GF-D8 (cell line): ENCODE results near the gene ZMYND10.

Experiments used
- DNase-seq: peaks from one replicate; lab custom pipeline; 2025; lab: John Stamatoyannopoulos, UW

The ZMYND10 gene

DNA sequence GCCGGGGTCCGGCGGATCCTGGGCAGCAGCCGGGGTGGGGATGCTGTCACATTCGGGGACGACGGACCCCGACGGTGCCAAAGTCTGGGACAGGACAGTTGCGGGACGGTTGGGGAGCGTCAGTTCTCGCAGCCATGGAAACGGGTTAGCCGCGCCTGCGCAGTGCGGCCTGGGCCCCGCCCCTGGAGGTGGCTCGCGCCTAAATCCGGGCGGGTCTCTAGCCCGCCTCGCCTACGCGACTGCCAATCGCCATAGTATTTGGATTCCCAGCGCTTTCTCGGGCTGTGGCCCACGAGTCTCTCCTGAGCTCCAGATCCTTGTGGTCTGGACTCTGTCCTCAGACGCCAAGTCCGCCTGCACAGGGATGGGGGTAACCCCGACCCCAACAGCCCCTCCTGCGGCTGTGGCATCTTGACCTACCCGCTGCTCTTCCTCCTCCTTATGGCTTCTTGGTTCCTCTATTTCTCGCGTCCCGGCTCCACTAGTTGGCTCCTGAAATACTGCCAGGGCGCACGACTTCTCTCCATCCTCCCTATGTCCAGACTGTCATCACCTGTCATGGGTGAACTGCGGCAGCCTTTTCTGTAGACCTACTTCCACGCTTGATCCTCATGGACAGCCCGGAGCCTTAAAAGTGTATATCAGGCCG lies at the start of gene ZMYND10:
Gene ZMYND10 (minus strand): TSS at position 147 of the 649 bp plus-strand sequence. CDS start 153 bp downstream, outside the sequence.
- no peak for DNase-seq

DNA sequence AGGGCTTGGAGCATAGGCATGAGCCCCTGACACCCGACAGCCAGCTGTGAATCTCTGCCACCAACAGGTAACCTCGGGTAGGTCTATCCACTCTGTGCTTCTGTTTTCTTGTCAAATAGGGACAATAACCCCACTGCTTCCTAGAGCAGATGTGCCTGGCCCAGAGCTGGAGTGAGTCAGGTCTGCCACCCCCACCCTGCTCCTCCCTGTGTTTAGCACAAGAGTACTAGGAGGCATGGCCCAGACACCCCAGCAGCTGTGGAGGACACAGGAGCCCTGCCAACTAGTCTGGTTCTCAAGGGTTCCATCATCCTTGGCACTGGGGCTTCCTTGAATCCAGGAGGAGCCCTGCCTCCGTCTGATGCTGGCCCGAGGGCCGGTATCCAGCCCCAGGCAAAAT lies 47.5 kb upstream of the ZMYND10 start:
- no peak for DNase-seq

DNA sequence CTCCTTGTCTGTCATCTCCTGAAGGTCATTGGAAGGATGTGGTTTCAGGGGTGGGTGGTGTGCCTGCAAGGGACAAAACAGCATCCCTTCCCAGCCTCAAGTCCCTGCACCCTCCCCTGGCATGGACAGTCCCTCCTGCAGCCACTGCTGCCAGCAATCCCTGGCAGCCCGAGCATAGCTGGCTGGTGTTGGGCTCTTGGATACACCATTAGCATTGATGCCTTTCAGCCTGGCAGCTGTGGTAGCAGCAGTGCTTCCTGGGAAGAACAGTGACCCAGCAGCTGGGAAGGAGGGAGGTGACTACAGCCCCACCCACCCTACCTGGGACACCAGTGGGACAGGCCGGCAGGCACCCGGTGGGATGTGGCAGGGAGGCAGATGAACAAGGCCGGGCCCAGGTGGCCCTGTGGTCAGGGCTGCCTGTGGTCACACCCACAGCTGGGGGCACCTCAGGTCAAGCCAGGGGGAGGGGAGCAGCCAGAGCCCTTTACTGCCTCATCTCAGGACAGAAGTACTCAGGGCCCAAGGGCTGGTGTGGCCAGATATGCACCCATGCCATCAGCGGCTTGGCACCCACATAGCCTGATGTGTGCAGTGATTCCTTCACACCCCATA lies 46.7 kb upstream of the ZMYND10 start:
- no peak for DNase-seq

DNA sequence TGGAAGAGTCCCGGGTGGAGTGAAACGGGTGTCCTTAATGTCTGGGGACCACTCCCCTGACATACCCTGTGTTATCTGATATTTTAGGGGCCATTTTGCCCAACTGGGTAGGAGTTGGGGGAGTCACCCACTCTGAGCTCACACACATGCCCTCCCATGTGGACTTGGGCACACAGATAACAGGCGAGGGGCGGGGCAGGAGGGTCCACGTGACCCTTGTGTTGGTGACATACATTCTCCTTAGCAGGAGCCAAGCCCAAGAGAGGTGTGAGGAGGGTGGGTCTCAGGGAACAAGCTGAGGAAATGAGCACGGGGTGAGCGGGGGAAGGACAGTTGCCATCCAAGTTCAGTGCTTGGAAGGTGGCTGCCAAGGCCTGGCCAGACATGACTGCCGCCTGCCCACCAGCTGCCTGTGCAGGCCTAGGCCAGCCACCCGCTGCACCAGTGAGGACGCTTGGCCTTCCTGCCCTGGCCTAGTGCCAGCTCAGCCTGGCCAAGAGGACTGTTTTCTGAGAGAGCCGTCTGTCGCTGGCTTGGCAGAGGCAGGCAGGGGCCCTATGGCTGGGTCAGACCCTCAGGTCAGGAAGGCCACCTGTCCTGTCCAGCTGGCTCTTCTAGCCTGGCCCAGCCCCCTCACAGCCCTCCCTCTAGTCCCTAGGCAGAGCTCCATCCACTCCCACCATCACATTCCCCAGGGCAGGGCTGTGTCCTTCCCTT lies 45.1 kb upstream of the ZMYND10 start:
- DNase-seq, result no peak

DNA sequence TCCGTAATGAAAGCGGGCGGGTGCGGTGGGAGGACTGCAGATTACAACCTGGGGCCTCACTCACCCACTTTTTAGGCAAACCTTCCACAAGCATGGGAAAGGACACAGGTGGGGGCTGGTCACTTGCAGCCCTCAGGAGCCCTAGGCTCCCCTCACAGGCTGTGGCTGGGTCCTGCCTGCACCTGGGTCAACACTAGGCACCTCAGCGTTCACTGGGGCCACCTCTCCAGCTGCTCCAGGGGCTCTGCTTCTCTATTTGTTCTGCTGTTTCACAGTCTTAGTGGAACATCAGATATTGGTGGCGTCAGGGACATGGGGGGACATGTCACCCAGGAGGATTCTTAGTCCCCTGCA lies 43.9 kb upstream of the ZMYND10 start:
- no peak for DNase-seq

DNA sequence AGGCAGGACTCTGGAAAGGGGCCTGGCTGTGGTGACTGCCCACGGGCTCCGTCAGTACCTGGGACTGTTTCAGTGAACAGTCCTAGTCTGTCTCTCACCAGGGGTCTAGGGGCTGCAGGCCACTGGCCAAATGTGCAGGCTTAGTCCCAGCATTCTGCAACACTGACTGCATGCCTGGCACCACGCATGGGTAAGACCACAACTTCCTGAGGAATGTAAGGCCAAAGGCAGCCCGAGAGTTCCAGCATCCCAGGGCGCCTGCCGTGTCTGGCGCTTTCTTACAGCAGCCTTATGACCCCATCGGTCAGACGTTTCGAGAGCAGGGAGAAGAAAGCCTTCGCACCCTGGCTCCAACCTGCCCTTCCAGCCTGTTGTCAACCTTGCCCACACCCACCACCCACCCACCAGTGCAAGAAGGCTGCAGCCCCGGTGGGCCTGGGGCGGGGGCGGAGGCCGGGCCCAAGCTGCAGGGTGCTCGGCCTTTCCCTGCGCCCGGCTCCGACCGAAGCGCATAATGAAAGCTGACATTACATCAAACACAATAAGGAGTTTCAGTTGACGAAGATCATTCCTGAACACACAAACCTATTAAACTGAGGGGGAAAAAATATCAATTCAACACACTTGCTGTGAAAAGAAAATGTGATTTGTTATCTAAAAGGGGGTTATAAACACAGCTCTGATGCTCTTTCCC lies 43.3 kb upstream of the ZMYND10 start:
- no peak for DNase-seq

DNA sequence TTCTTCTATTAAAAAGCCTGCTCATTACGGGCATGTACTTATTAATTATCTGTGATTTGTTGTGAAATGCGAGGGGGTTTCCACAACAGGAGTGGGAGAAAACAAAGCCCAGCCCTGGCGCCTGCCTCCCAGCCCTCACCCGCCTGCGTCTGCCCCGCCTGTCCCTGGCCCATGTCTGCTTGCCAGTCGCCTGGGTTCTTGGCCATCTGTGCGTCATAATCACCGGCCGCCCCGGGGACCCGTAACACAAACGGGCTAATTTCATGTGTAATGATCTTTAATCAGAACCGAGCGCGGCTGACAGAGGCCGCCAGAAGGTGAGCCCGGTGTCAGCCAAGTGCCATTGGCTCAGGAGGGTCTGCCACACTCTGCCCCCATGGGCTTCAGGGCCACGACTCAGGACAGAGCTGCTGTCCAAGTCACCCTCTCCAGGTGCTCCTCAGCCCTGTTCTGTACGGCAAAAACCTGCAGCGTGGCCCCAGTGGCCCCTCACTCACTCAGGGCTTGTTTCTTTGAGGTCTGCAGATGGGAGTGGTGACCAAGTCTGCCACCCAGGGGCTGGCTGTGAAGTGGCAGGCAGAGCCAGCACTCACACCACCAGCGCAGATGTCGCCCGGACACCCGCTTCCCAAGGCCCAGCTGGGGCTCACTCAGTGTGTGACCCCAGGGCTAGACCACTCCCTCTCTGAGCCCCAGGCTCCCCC lies 42.6 kb upstream of the ZMYND10 start:
- no peak for DNase-seq

DNA sequence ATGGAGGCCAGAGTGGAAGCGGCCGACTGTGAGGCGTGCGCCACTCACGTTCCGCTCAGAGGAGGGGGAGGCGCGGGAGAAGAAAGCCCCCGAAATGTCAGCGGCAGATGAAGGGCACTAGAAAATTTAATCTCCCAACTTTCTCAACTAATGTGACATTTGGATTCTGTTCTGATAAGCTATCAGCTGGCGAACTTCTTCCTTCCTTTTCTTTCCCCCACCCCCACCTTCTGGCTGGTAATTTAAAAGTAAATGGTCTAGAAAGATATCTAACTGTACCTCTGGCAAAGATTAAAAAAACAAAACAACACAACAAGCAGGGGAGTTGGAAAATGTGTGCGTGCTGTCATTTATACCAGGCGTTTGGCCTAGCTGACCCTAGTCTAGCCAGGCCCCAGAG lies 40.2 kb upstream of the ZMYND10 start:
- no peak for DNase-seq

DNA sequence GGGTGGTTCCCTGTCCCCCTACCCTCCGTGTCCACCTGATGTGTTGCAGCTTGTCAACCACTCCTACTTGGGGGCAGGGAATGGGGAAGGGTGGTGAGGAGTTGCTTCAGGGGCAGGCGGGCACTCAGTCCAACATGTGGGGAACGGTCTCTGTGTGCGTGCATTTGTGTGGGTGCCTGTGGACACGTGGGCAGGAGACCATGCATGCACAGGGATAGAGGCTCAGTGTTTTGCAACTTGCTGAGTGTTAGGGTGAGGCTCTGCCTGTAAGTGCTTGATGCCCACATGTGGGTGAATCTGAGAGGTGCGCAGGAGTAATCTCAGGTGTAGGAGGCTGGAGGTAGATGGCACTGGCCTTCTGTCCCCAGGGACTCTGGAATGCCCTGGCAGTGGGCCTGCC lies 38.2 kb upstream of the ZMYND10 start:
- no peak for DNase-seq

DNA sequence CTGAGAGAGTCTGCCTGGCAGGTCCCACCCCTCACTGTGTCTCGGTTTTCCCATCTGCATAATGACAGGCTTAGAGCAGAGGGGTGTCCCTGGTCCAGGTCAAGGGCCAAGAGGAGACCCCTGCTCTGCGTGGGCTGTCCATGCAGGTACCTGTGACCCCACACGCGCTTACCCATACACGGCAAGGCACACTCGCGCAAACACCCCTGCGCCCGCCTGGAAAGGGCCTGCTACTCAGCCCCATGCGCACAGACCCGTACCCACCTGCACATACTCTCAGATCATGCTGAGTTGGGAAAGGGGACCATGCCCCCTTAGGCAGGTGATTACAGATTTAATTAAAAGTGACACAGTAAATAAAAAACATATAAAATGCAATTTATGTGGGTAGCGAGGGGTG lies 37.2 kb upstream of the ZMYND10 start:
- no peak for DNase-seq

DNA sequence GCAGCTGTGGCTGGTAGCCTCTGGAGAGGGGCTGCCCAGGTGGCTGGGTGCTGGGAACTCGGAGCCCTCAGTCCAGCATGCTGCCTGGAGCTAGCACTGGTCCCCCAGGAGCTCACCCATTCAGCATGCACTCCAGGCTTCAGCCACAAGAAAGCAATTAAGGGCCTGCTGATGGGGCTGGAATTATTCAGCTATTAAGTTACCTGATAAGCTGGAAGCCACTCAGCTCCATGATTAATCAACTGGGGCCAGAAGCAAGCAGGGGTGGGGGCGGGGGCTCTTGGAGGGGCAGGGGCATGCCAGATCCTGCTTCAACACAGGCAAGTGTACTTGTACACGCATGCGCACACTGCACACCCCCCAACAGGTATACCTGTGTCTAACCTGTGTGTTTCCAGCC lies 35.9 kb upstream of the ZMYND10 start:
- DNase-seq, result no peak

DNA sequence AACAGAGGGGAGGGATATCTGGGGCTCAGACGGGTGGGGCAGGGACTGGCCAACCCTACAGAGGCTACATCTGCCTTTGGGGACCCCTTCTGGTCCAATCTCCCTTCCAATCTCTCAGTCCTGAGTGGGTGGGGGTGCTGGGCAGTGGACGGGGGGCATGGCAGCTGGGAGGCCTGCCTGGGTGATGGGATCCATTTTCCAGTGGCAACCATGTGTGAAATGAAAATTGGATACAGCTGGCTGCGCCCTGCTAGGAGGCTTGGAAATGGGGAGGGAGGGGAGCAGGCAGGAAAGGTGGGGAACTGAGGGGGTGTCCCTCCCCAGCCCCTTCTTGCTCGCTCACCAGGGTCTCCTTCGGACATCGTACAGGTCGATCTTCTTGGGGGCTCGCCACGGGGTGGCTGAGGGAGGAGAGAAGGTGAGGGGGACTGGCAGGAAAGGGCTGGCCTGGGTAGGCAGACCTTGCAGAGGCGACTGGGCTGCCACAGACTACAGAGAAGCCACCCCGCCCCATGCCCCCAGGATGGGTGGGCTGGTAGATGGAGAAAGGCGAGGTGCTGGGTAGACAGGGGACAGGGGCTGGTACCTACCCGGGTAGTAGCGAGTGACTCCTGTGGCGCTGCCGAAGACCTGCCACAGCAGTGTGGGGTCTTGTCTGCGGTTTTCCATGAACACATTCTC lies 35.0 kb upstream of the ZMYND10 start:
- no peak for DNase-seq

DNA sequence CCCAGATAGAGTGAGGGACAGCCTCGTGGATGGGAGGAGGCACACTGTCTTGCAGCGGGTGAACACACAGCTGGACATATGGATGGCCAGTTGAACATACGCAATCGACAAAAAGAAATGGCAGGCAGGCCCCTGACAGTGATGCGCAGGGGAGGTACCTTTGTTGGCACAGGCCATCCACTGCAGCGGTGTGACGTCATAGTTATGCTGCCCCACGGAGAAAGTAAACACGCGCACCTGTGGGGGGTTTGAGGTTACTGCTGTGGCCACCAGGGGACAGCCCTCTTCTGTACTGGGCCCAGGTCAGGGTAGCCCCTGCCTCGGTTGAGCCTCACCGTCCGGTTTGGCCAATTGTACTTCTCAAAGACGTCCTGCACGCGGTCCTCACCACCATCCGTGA lies 33.2 kb upstream of the ZMYND10 start:
- DNase-seq, result no peak

DNA sequence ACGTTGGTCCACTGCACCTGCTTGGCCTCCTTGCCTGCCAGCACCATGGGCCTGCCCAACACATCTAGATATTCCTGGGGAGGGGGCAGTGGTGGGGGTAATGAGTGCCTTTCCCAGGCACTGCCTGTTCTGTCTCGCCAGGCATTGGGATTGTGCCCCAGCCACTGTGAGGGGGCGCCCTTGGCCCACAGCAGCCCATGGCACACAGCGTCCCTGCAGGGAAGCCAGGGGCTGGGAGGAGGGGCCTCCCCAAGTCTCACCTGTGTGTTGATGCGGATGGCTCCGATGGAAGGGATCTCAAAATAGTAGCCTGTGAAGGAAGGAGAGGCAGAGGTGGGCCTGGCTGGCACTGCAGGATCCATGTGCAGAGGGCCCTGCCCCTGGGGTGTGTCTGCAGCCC lies 32.5 kb upstream of the ZMYND10 start:
- DNase-seq, result no peak

DNA sequence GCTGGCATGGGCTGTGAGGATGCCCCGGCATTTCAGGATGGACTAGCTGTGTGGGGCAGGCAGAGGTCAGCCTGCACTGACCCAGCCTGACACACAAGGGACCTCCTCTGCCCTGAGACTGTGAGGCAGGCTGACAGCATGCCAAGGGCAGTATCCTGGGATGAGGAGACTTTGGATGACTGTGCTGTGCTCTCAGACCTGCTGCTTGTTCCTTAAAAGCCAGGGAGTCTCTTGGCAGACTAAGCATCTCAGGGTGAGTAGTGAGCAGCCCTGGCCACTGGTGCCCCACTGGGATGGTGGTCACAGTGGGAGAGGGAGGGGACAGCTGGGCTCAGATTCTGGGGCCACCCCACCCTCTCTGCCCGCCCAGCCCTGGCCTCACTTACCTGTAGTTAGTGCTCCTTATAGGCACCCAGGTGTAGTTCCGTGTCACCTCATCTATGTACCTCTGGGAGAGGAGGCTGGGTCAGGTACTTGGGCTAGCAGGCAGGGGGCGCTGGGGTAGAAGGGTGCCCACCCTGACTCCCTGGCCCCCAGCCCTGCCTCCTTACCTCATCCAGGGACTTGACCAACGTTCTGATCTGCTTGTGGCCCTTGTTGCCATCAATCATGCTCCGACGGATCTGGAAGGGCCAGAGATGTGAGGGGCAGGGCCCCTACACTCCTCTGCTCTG lies 29.9 kb upstream of the ZMYND10 start:
- DNase-seq, result no peak

DNA sequence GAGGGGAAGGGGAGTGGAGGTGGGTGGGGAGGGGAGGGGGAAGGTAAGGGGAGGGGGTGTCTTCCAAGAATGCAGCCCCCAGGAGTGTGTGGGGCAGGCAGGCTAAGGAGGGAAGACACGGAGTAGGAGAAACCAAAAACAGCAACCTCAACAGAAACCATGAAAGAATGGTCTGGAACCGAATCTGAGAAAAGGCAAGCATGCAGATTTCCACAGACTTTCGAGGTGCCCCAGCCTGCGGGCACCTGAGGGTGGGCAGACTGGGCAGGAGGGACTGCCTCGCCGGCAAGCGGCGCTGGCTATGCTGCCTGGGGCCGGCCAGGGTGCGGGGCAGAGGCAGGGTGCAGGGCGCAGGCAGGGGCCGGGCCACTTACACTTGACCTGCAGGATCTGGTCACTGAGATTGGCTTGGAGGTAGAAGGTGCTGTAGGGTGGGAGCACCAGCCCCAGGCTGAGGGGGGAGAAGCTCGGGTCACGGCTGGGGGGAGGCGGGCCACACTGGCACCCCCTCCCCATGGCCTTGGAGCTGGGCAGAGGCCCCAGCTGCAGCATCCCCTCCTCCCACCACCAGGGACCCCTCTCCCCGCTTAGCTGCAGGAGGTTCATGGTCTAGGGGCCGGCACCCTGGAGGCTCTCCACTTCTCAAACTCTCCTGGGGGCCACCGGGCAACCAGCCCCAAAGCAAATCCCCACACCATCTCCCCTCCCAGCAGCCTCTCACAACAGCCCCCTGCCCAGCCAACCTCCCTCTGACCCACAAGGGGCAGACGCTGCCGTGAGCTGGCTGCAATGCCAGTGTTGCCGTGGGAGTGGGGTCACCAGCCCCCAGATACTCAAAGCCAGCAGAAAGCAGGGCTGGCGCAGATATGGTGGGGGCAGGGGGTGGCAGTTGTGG lies 29.1 kb upstream of the ZMYND10 start:
- no peak for DNase-seq

DNA sequence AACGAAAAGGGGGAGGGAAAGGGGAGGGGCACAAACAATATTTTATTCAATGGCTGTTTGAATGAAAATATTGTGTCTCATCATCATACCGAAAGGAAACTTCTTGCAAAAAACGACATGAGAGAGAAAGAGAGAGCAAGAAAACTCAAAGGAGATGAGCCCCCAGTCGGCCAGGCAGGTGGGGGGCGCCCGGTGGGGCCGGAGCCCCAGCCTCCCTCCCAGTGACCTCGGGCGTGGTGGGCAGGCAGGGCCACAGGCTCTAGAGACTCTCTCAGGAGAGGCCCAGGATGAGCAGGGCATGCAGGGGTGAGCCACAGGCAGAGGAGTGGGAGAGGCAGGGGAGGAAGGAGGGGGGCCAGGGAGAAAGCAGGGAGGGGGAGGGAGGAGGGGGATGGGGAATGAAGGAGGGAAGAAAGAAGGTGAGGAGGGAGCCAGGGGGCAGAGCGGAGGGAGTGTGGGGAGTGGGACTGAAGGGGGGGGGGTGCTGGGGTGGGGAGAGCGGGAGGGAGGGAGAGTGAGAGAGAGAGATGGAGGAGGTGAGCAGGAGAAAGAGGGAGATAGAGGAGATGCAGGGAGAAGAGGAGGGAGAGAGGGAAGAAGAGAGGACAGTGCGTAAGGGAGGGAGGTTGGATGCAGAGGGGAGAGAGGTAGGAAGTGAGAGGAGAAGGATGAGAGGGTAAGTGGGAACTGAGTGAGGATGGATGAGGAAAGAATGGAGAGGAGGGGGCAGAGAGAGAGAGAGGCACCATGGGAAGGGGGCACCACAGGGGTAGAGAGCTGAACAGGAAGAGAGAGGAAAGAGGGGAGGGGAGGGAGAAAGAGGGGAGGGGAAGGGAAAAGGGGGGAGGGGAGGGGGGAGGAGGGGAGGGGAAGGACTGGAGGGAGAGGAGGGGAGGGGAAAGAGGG lies 27.9 kb upstream of the ZMYND10 start:
- DNase-seq, result no peak

DNA sequence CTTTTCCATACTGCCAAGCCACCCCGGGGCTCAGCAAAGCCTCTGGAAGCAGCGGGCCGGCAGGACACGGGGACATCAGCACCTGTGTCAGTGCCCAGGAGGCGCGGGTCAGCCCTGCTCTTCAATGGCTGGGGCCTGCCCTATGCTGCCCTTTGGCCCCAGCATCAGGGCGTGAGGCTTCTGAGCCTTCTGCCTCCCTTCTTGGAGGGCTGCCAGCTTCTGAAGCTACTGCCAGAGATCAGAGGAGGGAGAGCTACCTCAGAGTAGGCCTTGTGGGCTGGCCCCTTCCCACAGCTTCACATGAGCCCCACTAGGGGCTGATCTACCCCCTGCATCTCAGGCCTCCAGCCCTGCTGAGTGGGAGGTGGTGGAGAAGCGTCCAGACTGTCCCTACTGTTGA lies 26.8 kb upstream of the ZMYND10 start:
- no peak for DNase-seq

DNA sequence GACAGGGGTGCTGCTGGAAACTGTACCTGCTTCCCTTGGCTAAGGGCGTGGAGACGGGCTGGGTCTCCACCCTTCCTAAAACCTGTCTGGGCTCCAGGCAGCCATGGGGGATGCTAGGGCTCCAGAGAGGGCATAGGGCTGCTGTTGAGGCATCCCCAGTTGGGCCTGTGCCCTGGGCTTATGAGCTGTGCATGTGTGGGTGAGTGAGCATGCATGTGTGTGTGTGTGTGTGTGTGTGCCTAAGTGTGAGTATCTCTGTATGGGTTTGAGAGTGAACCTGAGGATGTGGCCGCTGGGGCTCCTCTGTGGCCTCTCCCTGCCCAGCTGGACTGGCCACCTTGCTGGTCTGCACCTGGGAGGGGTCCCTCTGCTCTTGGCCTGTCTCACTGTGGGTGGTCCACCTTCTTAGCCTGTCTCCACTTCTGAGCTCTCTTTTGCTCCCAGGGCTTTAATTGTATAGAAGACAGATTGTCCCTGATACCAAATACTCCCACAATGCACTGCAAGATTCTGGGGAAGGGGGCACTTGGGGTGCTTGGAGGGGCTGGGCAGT lies 25.7 kb upstream of the ZMYND10 start:
- DNase-seq, result no peak
